Progenitor cell of endocrine pancreas (in vitro differentiated cells): ENCODE results near the gene SSR1. TPM values are rescaled to one million over a fixed set of nuclear protein-coding genes. Genes with fewer than 3 reads are reported as not detected.

ENCODE experiments used
- DNase-seq: peaks from one replicate; pipeline ENCODE4 v3.0.0; 2021; ENCODE audit warnings: low spot score; ENCODE audit not compliant: unreplicated experiment
- H3K27ac Mint-ChIP-seq: 2 replicates; pipeline ENCODE4 v1.8.0; 2021; ENCODE audit warnings: mild to moderate bottlenecking, moderate library complexity, mixed read lengths
- H3K27me3 Mint-ChIP-seq: 2 replicates; pipeline ENCODE4 v1.8.0; 2021; ENCODE audit warnings: mixed read lengths
- H3K36me3 Mint-ChIP-seq: 2 replicates; pipeline ENCODE4 v1.8.0; 2022; ENCODE audit warnings: mixed read lengths; ENCODE audit not compliant: insufficient read depth
- H3K4me1 Mint-ChIP-seq: 2 replicates; pipeline ENCODE4 v1.8.0; 2021; ENCODE audit warnings: low read depth, mixed read lengths
- H3K4me3 Mint-ChIP-seq: 2 replicates; pipeline ENCODE4 v1.8.0; 2021; ENCODE audit warnings: low read depth, mild to moderate bottlenecking, moderate library complexity, mixed read lengths
- H3K9me3 Mint-ChIP-seq: 2 replicates; pipeline ENCODE4 v1.8.0; 2021; ENCODE audit warnings: low read depth, mixed read lengths
- total RNA-seq: library from RNA; stranded (reverse); gene quantifications from 2 replicates; pipeline ENCODE4 v1.2.1, GENCODE V29; 2021
- TF ChIP-seq, protein P1 (sequence below): fragments of 200-600 bp; sonication (generic); IDR thresholded peaks from one replicate; pipeline ENCODE4 v1.5.0; 2021; ENCODE audit warnings: antibody characterized with exemption, mild to moderate bottlenecking; ENCODE audit not compliant: unreplicated experiment

Gene SSR1
- total RNA-seq, 1 donor from 2014 or later: 113 TPM

DNA sequence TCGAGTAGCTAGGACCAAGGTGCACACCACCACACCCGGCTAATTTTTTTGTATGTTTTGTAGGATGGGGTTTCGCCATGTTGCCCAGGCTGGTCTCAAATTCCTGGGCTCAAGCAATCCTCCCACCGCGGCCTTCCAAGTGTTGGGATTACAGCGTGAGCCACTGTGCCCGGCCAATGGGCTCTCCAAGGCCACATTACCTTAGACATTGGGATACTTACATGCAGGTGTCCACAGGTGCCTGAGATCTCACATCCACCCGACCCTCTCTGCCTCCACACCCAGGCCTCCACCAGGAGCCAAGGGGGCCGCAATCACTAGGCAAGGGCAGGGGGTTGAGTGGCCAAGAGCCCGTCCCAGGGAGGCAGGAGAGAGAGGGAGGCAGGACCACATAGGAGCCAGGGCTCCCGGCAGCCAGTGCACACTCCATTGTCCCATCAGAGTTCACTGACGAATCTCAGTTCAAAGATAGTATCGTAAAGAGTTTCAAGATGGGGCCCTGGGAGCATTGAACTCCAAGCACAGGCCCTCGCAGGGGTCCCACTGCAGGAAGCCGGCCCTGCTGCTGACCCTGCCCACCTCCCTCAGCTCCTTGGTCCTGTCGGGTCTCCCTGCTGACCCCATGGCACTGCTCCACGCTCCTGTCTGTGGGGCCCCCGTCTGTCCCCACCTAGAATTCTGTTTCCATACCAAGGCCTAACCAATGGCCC lies 55.3 kb downstream of the SSR1 start:
- Mint-ChIP-seq H3K36me3 (no peaks in the 10 kb centered on the region), H3K4me1 (peaks cover 23% of the 10 kb centered on the region), H3K27ac (no peak overlapping the region), H3K4me3 (no peak overlapping the region), H3K9me3 (peaks cover 2% of the 10 kb centered on the region), H3K27me3 (peaks cover 9% of the 10 kb centered on the region)
- no peak for DNase-seq
- TF ChIP-seq, protein P1, sequence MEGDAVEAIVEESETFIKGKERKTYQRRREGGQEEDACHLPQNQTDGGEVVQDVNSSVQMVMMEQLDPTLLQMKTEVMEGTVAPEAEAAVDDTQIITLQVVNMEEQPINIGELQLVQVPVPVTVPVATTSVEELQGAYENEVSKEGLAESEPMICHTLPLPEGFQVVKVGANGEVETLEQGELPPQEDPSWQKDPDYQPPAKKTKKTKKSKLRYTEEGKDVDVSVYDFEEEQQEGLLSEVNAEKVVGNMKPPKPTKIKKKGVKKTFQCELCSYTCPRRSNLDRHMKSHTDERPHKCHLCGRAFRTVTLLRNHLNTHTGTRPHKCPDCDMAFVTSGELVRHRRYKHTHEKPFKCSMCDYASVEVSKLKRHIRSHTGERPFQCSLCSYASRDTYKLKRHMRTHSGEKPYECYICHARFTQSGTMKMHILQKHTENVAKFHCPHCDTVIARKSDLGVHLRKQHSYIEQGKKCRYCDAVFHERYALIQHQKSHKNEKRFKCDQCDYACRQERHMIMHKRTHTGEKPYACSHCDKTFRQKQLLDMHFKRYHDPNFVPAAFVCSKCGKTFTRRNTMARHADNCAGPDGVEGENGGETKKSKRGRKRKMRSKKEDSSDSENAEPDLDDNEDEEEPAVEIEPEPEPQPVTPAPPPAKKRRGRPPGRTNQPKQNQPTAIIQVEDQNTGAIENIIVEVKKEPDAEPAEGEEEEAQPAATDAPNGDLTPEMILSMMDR: no peak

DNA sequence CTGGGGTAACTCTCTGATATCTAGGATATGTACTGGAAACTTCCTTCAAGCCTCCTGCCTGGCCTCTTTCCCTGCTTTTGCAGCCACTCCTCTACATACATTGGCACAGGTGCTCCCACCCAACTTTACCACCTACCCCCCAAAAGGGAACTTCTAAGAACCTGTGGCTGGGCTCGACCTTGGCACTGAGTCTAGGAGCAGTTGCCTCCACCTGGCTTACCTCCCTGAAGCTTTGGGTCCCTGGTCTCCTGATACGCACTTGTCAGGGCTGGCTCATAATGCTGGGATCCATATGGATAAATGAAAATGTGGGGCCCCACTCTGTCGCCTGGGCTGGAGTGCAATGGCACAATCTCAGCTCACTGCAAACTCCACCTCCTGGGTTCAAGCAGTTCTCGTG lies 56.2 kb downstream of the SSR1 start:
- Mint-ChIP-seq H3K27ac (no peak overlapping the region), H3K4me3 (no peak overlapping the region), H3K27me3 (peaks cover 9% of the 10 kb centered on the region), H3K4me1 (peaks cover 23% of the 10 kb centered on the region), H3K9me3 (peaks cover 2% of the 10 kb centered on the region), H3K36me3 (no peaks in the 10 kb centered on the region)
- no peak for DNase-seq
- TF ChIP-seq, protein P1: no peak

DNA sequence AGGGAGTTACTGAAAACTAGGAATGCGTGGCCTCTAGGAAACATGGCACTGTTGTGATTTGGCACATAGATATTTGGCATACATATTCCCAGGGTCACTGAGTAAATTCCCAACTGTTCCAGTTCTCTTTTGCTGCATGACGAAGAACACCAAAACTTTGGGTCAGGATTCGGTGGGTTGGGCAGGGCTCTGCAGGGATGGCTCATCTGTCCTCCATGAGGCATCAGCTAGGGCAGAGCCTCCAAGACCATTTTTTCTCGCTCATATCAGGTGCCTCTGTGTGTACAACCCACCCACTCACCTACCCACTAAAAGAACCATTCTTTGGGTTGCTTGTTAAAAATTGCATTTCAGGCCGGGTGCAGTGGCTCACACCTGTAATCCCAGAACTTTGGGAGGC lies 57.1 kb downstream of the SSR1 start:
- Mint-ChIP-seq H3K4me1 (peaks cover 24% of the 10 kb centered on the region), H3K27me3 (peaks cover 9% of the 10 kb centered on the region), H3K9me3 (peaks cover 2% of the 10 kb centered on the region), H3K4me3 (no peak overlapping the region), H3K36me3 (no peaks in the 10 kb centered on the region), H3K27ac (no peak overlapping the region)
- DNase-seq: no peak
- TF ChIP-seq, protein P1: no peak

- TF ChIP-seq, protein P1: no peak
- Mint-ChIP-seq H3K4me3 (no peak overlapping the region), H3K27me3 (peaks cover 9% of the 10 kb centered on the region), H3K4me1 (peaks cover 20% of the 10 kb centered on the region), H3K27ac (no peak overlapping the region), H3K36me3 (peaks cover 2% of the 10 kb centered on the region), H3K9me3 (peaks cover 2% of the 10 kb centered on the region)
- DNase-seq: no peak
Measured at GRCh38 chr6:7254980-7255835, 57.8 kb downstream of the SSR1 start.

GRCh38 chr6:7252390-7252789 lies 60.6 kb downstream of the SSR1 start:
- Mint-ChIP-seq H3K9me3 (peaks cover 2% of the 10 kb centered on the region), H3K27me3 (no peaks in the 10 kb centered on the region), H3K36me3 (peaks cover 6% of the 10 kb centered on the region), H3K4me1 (peaks cover 9% of the 10 kb centered on the region), H3K4me3 (no peak overlapping the region), H3K27ac (no peak overlapping the region)
- no peak for DNase-seq
- TF ChIP-seq, protein P1: no peak
